HepG2 (cell line): ENCODE measurements around the gene CCDC33. TPM values are rescaled to one million over a fixed set of nuclear protein-coding genes. Genes with fewer than 3 reads are reported as not detected.

Experiments used
- ADNP ChIP-seq: sonication (generic); formaldehyde crosslinking; IDR thresholded peaks from 2 replicates; pipeline ENCODE4 v1.4.0; 2020; ENCODE audit warnings: missing genetic modification reagents
- ARNT2 ChIP-seq: sonication (generic); formaldehyde crosslinking; IDR thresholded peaks from 2 replicates; pipeline ENCODE4 v1.8.0; 2022; ENCODE audit warnings: mild to moderate bottlenecking, low read depth, missing genetic modification reagents, moderate library complexity
- BRCA1 ChIP-seq: sonication (generic); formaldehyde crosslinking; IDR thresholded peaks from 2 replicates; pipeline ENCODE4 v1.4.0; 2020; ENCODE audit warnings: missing genetic modification reagents
- CCAR2 ChIP-seq: fragments of 200-400 bp; formaldehyde crosslinking; optimal IDR thresholded peaks from 2 replicates; pipeline ENCODE3; 2018; ENCODE audit warnings: low read depth, mild to moderate bottlenecking, low read length, moderate library complexity
- DNMT1 ChIP-seq: sonication (generic); formaldehyde crosslinking; IDR thresholded peaks from 2 replicates; pipeline ENCODE4 v1.5.1; 2020; ENCODE audit warnings: mild to moderate bottlenecking, missing genetic modification reagents
- HDAC1 ChIP-seq: sonication (generic); formaldehyde crosslinking; IDR thresholded peaks from 2 replicates; pipeline ENCODE4 v1.5.1; 2020; ENCODE audit warnings: mild to moderate bottlenecking, missing genetic modification reagents
- JARID2 ChIP-seq: sonication (generic); formaldehyde crosslinking; IDR thresholded peaks from 2 replicates; pipeline ENCODE4 v1.8.1; 2023; ENCODE audit warnings: missing genetic modification reagents, inconsistent platforms; ENCODE audit not compliant: insufficient replicate concordance
- KMT2B ChIP-seq: IDR thresholded peaks from 2 replicates; pipeline ENCODE4 v1.6.1; 2016; ENCODE audit warnings: missing genetic modification reagents, missing compliant biosample characterization
- MED1 ChIP-seq: sonication (generic); formaldehyde crosslinking; IDR thresholded peaks from 2 replicates; pipeline ENCODE4 v1.4.0; 2020; ENCODE audit warnings: missing genetic modification reagents
- MEIS1 ChIP-seq: sonication (generic); formaldehyde crosslinking; IDR thresholded peaks from 2 replicates; pipeline ENCODE4 v1.9.0; 2021; ENCODE audit warnings: mild to moderate bottlenecking, missing genetic modification reagents, moderate library complexity, borderline replicate concordance
- PLRG1 ChIP-seq: fragments of 450-650 bp; conservative IDR thresholded peaks from 2 replicates; pipeline ENCODE4 v1.6.1; 2016
- SIN3A ChIP-seq: IDR thresholded peaks from 2 replicates; pipeline ENCODE4 v1.6.1; 2011; ENCODE audit warnings: low read depth, mild to moderate bottlenecking, control low read depth, low read length, borderline replicate concordance
- SP140L ChIP-seq: sonication (generic); formaldehyde crosslinking; IDR thresholded peaks from 2 replicates; pipeline ENCODE4 v1.4.0; 2020; ENCODE audit warnings: missing genetic modification reagents, borderline replicate concordance
- TBL1XR1 ChIP-seq: fragments of 150-350 bp; IDR thresholded peaks from 2 replicates; pipeline ENCODE4 v1.6.1; 2014; ENCODE audit warnings: borderline replicate concordance, low read length; ENCODE audit not compliant: partially characterized antibody
- ZNF431 ChIP-seq: sonication (generic); formaldehyde crosslinking; IDR thresholded peaks from 2 replicates; pipeline ENCODE4 v1.9.0; 2022; ENCODE audit warnings: missing genetic modification reagents, low read depth, mild to moderate bottlenecking, borderline replicate concordance
- ZNF432 ChIP-seq: sonication (generic); formaldehyde crosslinking; IDR thresholded peaks from 2 replicates; pipeline ENCODE4 v1.5.0; 2020; ENCODE audit warnings: missing genetic modification reagents, mild to moderate bottlenecking, borderline replicate concordance
- ZNF720 ChIP-seq: sonication (generic); formaldehyde crosslinking; IDR thresholded peaks from 2 replicates; pipeline ENCODE4 v1.4.0; 2020; ENCODE audit warnings: missing genetic modification reagents
- polyA plus RNA-seq, 8 experiments: library from polyadenylated mRNA; depleted of rRNA in 3 of 8; stranded (reverse) in 7 of 8; unstranded in 1 of 8; fragments of >200 nt; fragmentation: Illumina TruSeq in 4 of 8; extraction: Trizol in 4 of 8; gene quantifications; 2 replicates each; pipeline versions ENCODE4 v1.2.1 to v1.2.3, GENCODE V29; 2011 to 2016; ENCODE audit warnings: low read depth in 4 of 8, missing spikeins in 1 of 8, mixed read lengths in 1 of 8; ENCODE audit not compliant: insufficient read depth in 1 of 8
- total RNA-seq, 5 experiments: library from RNA; depleted of rRNA; stranded (reverse); fragments of >200 nt; fragmentation: Illumina TruSeq; extraction: Trizol; gene quantifications; 2 replicates each; pipeline ENCODE4 v1.2.3, GENCODE V29; 2016; ENCODE audit warnings: low read depth in 1 of 5
- TF ChIP-seq, protein P1 (sequence below): sonication (generic); formaldehyde crosslinking; conservative IDR thresholded peaks from 2 replicates; pipeline ENCODE4 v1.4.0; 2020; ENCODE audit warnings: missing genetic modification reagents
- TF ChIP-seq, protein P2 (sequence below): IDR thresholded peaks from 2 replicates; pipeline ENCODE4 v1.6.1; 2016; ENCODE audit warnings: missing biosample characterization, missing genetic modification reagents, low read depth
- TF ChIP-seq, protein P3 (sequence below): sonication (generic); formaldehyde crosslinking; IDR thresholded peaks from 2 replicates; pipeline ENCODE4 v1.5.1; 2020; ENCODE audit warnings: mild to moderate bottlenecking, missing genetic modification reagents, moderate library complexity

The CCDC33 gene
- total and polyA plus RNA-seq, 2 of the 13 experiments (the other 11 are each of a cell fraction or from before 2014, with no cell fraction given): 0.30 TPM; not detected in 1

DNA sequence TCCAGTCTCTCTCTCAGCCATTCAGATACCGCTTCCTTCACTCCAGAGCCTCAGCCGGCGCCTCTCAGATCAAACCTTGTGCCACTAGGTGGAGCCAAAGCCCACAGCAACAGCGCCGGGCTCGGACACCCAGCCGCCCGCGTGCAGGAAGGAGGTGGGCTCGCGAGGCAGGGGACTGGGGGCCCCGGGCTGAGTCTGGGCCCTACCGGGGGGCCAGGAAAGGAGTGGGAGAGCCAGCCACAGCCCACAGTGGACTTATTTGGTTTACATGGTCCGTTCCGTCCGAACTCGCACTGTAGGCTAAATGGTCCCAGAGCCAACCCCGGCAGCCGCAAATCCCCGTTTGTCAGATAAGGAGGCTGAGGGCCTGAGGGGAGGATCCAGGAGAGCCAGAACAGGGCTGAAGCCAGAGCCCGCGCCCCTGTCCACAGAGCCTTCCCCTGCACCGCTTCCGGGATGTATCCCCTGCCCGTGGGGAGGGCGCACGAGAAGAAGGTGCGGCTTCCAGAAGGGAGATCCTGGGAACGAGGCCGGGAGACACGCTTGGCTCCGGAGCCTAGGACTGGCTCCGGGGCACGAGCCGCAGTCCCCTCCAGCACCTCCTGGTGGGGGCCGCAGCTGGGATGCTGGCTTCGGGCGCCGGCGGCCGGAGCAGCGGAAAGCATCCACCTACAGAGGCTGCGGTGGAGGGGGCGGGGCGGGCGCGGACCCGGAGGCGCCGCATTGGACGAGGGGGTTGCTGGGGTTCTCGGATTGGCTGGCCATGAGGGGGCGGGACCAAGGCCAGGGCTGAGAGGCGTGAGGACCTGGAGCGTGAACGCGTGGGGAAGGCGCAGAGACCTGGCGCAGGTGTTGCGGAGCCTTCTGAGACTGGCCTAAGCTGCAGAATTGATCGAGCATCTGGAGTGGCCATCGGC lies 137.9 kb downstream of the CCDC33 start (continued):
- TF ChIP-seq, protein P1, sequence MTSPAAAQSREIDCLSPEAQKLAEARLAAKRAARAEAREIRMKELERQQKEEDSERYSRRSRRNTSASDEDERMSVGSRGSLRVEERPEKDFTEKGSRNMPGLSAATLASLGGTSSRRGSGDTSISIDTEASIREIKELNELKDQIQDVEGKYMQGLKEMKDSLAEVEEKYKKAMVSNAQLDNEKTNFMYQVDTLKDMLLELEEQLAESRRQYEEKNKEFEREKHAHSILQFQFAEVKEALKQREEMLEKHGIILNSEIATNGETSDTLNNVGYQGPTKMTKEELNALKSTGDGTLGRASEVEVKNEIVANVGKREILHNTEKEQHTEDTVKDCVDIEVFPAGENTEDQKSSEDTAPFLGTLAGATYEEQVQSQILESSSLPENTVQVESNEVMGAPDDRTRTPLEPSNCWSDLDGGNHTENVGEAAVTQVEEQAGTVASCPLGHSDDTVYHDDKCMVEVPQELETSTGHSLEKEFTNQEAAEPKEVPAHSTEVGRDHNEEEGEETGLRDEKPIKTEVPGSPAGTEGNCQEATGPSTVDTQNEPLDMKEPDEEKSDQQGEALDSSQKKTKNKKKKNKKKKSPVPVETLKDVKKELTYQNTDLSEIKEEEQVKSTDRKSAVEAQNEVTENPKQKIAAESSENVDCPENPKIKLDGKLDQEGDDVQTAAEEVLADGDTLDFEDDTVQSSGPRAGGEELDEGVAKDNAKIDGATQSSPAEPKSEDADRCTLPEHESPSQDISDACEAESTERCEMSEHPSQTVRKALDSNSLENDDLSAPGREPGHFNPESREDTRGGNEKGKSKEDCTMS (CRISPR knock-in tag): no peak
- no peak for TF ChIP-seq ZNF431 (CRISPR knock-in tag)
- no peak for TF ChIP-seq PLRG1
- TF ChIP-seq BRCA1 (CRISPR knock-in tag): no peak
- no peak for TF ChIP-seq ZNF720 (CRISPR knock-in tag)
- TF ChIP-seq MEIS1: no peak
- peak; percentile 64; the same call in 1 of the 2 replicates for TF ChIP-seq HDAC1 (CRISPR knock-in tag)
- TF ChIP-seq KMT2B (CRISPR knock-in tag): no peak
- TF ChIP-seq SIN3A: peak; percentile 63; the same call in 1 of the 2 replicates
- no peak for TF ChIP-seq DNMT1 (CRISPR knock-in tag)
- no peak for TF ChIP-seq SP140L (CRISPR knock-in tag)
- TF ChIP-seq CCAR2: no peak
- no peak for TF ChIP-seq ADNP (CRISPR knock-in tag)
- no peak; the same call in 1 of the 2 replicates for TF ChIP-seq MED1 (CRISPR knock-in tag)
- no peak for TF ChIP-seq TBL1XR1
- peak; percentile 39; the same call in 1 of the 2 replicates for TF ChIP-seq ARNT2 (CRISPR knock-in tag)
- TF ChIP-seq, protein P2, sequence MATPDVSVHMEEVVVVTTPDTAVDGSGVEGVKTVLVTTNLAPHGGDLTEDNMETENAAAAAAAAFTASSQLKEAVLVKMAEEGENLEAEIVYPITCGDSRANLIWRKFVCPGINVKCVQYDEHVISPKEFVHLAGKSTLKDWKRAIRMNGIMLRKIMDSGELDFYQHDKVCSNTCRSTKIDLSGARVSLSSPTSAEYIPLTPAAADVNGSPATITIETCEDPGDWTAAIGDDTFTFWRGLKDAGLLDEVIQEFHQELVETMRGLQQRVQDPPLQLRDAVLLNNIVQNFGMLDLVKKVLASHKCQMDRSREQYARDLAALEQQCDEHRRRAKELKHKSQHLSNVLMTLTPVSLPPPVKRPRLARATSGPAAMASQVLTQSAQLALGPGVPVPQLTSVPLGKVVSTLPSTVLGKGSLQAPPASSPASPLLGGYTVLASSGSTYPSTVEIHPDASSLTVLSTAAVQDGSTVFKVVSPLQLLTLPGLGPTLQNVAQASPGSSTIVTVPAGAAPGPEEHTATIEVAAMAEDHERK (CRISPR knock-in tag): no peak
- no peak for TF ChIP-seq ZNF432 (CRISPR knock-in tag)
- no peak for TF ChIP-seq JARID2 (CRISPR knock-in tag)
- TF ChIP-seq, protein P3, sequence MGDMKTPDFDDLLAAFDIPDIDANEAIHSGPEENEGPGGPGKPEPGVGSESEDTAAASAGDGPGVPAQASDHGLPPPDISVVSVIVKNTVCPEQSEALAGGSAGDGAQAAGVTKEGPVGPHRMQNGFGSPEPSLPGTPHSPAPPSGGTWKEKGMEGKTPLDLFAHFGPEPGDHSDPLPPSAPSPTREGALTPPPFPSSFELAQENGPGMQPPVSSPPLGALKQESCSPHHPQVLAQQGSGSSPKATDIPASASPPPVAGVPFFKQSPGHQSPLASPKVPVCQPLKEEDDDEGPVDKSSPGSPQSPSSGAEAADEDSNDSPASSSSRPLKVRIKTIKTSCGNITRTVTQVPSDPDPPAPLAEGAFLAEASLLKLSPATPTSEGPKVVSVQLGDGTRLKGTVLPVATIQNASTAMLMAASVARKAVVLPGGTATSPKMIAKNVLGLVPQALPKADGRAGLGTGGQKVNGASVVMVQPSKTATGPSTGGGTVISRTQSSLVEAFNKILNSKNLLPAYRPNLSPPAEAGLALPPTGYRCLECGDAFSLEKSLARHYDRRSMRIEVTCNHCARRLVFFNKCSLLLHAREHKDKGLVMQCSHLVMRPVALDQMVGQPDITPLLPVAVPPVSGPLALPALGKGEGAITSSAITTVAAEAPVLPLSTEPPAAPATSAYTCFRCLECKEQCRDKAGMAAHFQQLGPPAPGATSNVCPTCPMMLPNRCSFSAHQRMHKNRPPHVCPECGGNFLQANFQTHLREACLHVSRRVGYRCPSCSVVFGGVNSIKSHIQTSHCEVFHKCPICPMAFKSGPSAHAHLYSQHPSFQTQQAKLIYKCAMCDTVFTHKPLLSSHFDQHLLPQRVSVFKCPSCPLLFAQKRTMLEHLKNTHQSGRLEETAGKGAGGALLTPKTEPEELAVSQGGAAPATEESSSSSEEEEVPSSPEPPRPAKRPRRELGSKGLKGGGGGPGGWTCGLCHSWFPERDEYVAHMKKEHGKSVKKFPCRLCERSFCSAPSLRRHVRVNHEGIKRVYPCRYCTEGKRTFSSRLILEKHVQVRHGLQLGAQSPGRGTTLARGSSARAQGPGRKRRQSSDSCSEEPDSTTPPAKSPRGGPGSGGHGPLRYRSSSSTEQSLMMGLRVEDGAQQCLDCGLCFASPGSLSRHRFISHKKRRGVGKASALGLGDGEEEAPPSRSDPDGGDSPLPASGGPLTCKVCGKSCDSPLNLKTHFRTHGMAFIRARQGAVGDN (CRISPR knock-in tag): peak; percentile 84
